ENCODE measurements around the gene COL21A1.

COL21A1 gene

DNA sequence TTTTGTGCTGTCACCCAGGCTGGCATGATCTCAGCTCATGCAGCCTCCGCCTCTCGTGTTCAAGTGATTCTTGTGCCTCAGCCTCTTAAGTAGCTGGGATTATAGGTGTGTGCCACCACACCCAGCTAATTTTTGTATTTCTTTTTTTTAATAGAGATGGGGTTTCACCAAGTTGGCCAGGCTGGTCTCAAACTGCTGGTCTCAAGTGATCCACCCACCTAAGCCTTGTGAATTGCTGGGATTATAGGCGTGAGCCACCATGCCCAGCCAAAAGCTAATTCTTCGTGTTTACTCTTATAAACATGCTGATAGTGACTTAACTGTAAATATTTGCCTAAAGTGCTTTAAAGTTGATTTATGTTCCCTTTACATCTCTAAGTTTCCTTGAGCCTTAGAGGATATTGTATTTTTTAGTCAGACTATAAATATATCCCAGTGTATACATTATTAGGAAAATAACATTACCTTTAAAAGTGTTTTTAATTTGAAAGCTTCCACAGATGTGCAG, 91.7 kb downstream of the COL21A1 start:
- H3K27me3 ChIP-seq (ENCODE audit: control insufficient read depth, insufficient read depth, low read length) = no peaks in the 10 kb centered on the region
- no peak overlapping the region for H3K27ac ChIP-seq (ENCODE audit: low read depth, low read length)
- H3K36me3 ChIP-seq (ENCODE audit: control insufficient read depth, insufficient read depth, low read length) = no peaks in the 10 kb centered on the region
- H3K9me3 ChIP-seq (ENCODE audit: control insufficient read depth, insufficient read depth, low read length) = no peaks in the 10 kb centered on the region
- H3K9ac ChIP-seq (ENCODE audit: low read depth, low read length) = no peak overlapping the region
- no peak overlapping the region for H3K4me3 ChIP-seq (ENCODE audit: low read depth, low read length)
- H3K4me1 ChIP-seq (ENCODE audit: control insufficient read depth, insufficient read depth, low read length) = no peaks in the 10 kb centered on the region; the same call in 1 of the 2 replicates

- Histone ChIP-seq H3K4me3 (ENCODE audit: low read depth, low read length) (no peak overlapping the region), H3K4me1 (ENCODE audit: control insufficient read depth, insufficient read depth, low read length) (no peaks in the 10 kb centered on the region; the same call in 1 of the 2 replicates), H3K27me3 (ENCODE audit: control insufficient read depth, insufficient read depth, low read length) (no peaks in the 10 kb centered on the region), H3K27ac (ENCODE audit: low read depth, low read length) (no peak overlapping the region), H3K9ac (ENCODE audit: low read depth, low read length) (no peak overlapping the region), H3K9me3 (ENCODE audit: control insufficient read depth, insufficient read depth, low read length) (no peaks in the 10 kb centered on the region), H3K36me3 (ENCODE audit: control insufficient read depth, insufficient read depth, low read length) (no peaks in the 10 kb centered on the region)
Measured at GRCh38 chr6:56154076-56154475, 93.3 kb downstream of the COL21A1 start.

- Histone ChIP-seq H3K27me3 (ENCODE audit: control insufficient read depth, insufficient read depth, low read length) (no peaks in the 10 kb centered on the region), H3K4me3 (ENCODE audit: low read depth, low read length) (no peak overlapping the region), H3K9ac (ENCODE audit: low read depth, low read length) (no peak overlapping the region), H3K4me1 (ENCODE audit: control insufficient read depth, insufficient read depth, low read length) (no peaks in the 10 kb centered on the region; the same call in 1 of the 2 replicates), H3K9me3 (ENCODE audit: control insufficient read depth, insufficient read depth, low read length) (no peaks in the 10 kb centered on the region), H3K27ac (ENCODE audit: low read depth, low read length) (no peak overlapping the region), H3K36me3 (ENCODE audit: control insufficient read depth, insufficient read depth, low read length) (no peaks in the 10 kb centered on the region)
Measured at GRCh38 chr6:56152611-56153010, 94.8 kb downstream of the COL21A1 start.

- Histone ChIP-seq H3K9ac (ENCODE audit: low read depth, low read length) (no peak overlapping the region), H3K4me3 (ENCODE audit: low read depth, low read length) (no peak overlapping the region), H3K36me3 (ENCODE audit: control insufficient read depth, insufficient read depth, low read length) (no peaks in the 10 kb centered on the region), H3K9me3 (ENCODE audit: control insufficient read depth, insufficient read depth, low read length) (no peaks in the 10 kb centered on the region), H3K4me1 (ENCODE audit: control insufficient read depth, insufficient read depth, low read length) (no peaks in the 10 kb centered on the region; the same call in 1 of the 2 replicates), H3K27ac (ENCODE audit: low read depth, low read length) (no peak overlapping the region), H3K27me3 (ENCODE audit: control insufficient read depth, insufficient read depth, low read length) (no peaks in the 10 kb centered on the region)
Measured at GRCh38 chr6:56151609-56152224, 95.7 kb downstream of the COL21A1 start.

GRCh38 chr6:56148488-56149186, 98.7 kb downstream of the COL21A1 start:
- Histone ChIP-seq H3K9ac (ENCODE audit: low read depth, low read length) (no peak overlapping the region), H3K27me3 (ENCODE audit: control insufficient read depth, insufficient read depth, low read length) (no peaks in the 10 kb centered on the region), H3K27ac (ENCODE audit: low read depth, low read length) (no peak overlapping the region), H3K9me3 (ENCODE audit: control insufficient read depth, insufficient read depth, low read length) (no peaks in the 10 kb centered on the region), H3K36me3 (ENCODE audit: control insufficient read depth, insufficient read depth, low read length) (no peaks in the 10 kb centered on the region), H3K4me3 (ENCODE audit: low read depth, low read length) (no peak overlapping the region), H3K4me1 (ENCODE audit: control insufficient read depth, insufficient read depth, low read length) (no peaks in the 10 kb centered on the region)

DNA sequence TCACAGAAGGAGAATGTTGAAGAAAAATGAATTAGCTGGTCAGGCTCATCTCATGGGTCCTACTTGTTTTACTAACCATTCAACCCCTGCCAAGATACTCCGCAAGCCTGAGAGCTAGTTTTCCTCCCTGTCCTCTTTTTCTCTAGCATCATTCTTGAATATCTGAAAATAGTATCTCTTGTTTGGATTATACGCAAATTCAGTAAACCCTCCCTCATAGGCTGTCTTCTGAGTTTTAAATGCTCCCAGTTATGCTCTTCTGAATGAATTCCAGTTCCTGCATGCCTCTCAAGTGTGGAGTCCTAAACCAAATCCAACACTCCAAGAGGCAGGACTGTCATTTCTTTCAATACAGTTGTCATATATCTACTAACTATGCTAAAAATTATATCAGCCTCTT, 99.6 kb downstream of the COL21A1 start:
- Histone ChIP-seq H3K4me1 (ENCODE audit: control insufficient read depth, insufficient read depth, low read length) (no peaks in the 10 kb centered on the region), H3K27me3 (ENCODE audit: control insufficient read depth, insufficient read depth, low read length) (no peaks in the 10 kb centered on the region), H3K9ac (ENCODE audit: low read depth, low read length) (no peak overlapping the region), H3K9me3 (ENCODE audit: control insufficient read depth, insufficient read depth, low read length) (no peaks in the 10 kb centered on the region), H3K4me3 (ENCODE audit: low read depth, low read length) (no peak overlapping the region), H3K27ac (ENCODE audit: low read depth, low read length) (no peak overlapping the region), H3K36me3 (ENCODE audit: control insufficient read depth, insufficient read depth, low read length) (no peaks in the 10 kb centered on the region)

GRCh38 chr6:56146086-56146485, 101.3 kb downstream of the COL21A1 start:
- no peaks in the 10 kb centered on the region for H3K9me3 ChIP-seq (ENCODE audit: control insufficient read depth, insufficient read depth, low read length)
- H3K9ac ChIP-seq (ENCODE audit: low read depth, low read length) = no peak overlapping the region
- H3K4me1 ChIP-seq (ENCODE audit: control insufficient read depth, insufficient read depth, low read length) = no peaks in the 10 kb centered on the region
- H3K4me3 ChIP-seq (ENCODE audit: low read depth, low read length) = no peak overlapping the region
- H3K27me3 ChIP-seq (ENCODE audit: control insufficient read depth, insufficient read depth, low read length) = no peaks in the 10 kb centered on the region
- H3K36me3 ChIP-seq (ENCODE audit: control insufficient read depth, insufficient read depth, low read length) = no peaks in the 10 kb centered on the region
- no peak overlapping the region for H3K27ac ChIP-seq (ENCODE audit: low read depth, low read length)

DNA sequence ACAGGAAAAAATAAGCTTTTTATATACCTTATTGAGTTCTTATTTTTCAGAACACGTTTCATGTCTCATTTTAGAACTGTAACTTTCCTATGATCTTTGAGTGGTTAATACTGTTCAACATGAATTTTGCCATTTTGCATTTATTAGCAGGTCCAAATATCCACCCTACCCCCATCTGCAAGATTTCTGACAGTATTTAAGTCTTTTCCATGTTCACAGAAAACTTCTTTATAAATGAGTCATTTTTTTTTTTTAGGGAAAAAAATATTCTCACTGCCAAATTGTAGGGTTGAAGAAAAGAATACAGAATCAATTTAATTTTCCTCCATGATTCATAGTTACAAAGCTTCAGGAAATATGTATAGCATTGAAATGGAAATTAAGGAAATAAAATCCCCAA, 101.8 kb downstream of the COL21A1 start:
- Histone ChIP-seq H3K27me3 (ENCODE audit: control insufficient read depth, insufficient read depth, low read length) (no peaks in the 10 kb centered on the region), H3K4me1 (ENCODE audit: control insufficient read depth, insufficient read depth, low read length) (no peaks in the 10 kb centered on the region), H3K9ac (ENCODE audit: low read depth, low read length) (no peak overlapping the region), H3K36me3 (ENCODE audit: control insufficient read depth, insufficient read depth, low read length) (no peaks in the 10 kb centered on the region), H3K4me3 (ENCODE audit: low read depth, low read length) (no peak overlapping the region), H3K9me3 (ENCODE audit: control insufficient read depth, insufficient read depth, low read length) (no peaks in the 10 kb centered on the region), H3K27ac (ENCODE audit: low read depth, low read length) (no peak overlapping the region)

DNA sequence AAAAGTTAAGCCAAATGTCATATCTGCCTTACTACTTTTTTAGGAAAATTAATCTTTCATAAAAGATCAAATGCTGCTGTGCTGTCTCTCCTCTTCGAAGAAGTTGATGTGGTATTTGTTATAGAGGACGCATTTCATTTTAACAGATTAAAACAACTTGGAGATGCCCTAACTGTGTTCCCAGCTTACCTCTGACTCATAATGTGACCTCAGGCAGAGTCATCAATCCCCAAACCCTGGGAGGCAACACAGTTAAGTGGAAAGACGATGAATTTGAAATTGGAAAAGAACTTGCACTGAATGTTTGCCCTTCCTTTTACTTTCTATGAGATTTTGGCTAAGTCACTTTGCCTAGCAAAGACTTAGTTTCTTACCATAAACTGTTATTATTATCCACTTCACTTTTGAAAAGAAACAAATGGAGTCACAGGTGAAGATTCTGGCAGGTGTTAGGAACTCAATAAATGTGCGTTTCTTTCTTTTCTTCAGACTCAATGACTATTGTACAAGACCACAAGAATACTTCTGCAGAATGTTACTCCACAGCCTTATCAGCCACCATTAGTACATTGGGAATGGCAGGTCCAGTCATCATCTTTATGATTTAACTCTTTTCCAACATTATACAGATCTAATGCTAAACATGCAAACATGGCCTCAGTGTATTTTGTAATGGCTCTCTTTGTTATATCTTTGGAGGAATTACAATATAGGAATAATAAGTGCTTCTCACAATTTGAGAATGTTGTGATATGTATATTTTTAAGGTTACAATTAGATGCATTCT, 102.6 kb downstream of the COL21A1 start:
- H3K4me3 ChIP-seq (ENCODE audit: low read depth, low read length) = no peak overlapping the region
- no peaks in the 10 kb centered on the region for H3K9me3 ChIP-seq (ENCODE audit: control insufficient read depth, insufficient read depth, low read length)
- no peak overlapping the region for H3K27ac ChIP-seq (ENCODE audit: low read depth, low read length)
- H3K36me3 ChIP-seq (ENCODE audit: control insufficient read depth, insufficient read depth, low read length) = no peaks in the 10 kb centered on the region
- no peaks in the 10 kb centered on the region for H3K4me1 ChIP-seq (ENCODE audit: control insufficient read depth, insufficient read depth, low read length)
- H3K9ac ChIP-seq (ENCODE audit: low read depth, low read length) = no peak overlapping the region
- no peaks in the 10 kb centered on the region for H3K27me3 ChIP-seq (ENCODE audit: control insufficient read depth, insufficient read depth, low read length)

- no peak overlapping the region for H3K4me3 ChIP-seq (ENCODE audit: low read depth, low read length)
- H3K27ac ChIP-seq (ENCODE audit: low read depth, low read length) = no peak overlapping the region
- H3K4me1 ChIP-seq (ENCODE audit: control insufficient read depth, insufficient read depth, low read length) = no peaks in the 10 kb centered on the region
- H3K9ac ChIP-seq (ENCODE audit: low read depth, low read length) = no peak overlapping the region
- H3K9me3 ChIP-seq (ENCODE audit: control insufficient read depth, insufficient read depth, low read length) = no peaks in the 10 kb centered on the region
- no peaks in the 10 kb centered on the region for H3K36me3 ChIP-seq (ENCODE audit: control insufficient read depth, insufficient read depth, low read length)
- no peaks in the 10 kb centered on the region for H3K27me3 ChIP-seq (ENCODE audit: control insufficient read depth, insufficient read depth, low read length)
Measured at GRCh38 chr6:56143796-56144195, 103.6 kb downstream of the COL21A1 start.

- no peaks in the 10 kb centered on the region for H3K36me3 ChIP-seq (ENCODE audit: control insufficient read depth, insufficient read depth, low read length)
- no peak overlapping the region for H3K4me3 ChIP-seq (ENCODE audit: low read depth, low read length)
- H3K27me3 ChIP-seq (ENCODE audit: control insufficient read depth, insufficient read depth, low read length) = no peaks in the 10 kb centered on the region
- H3K9me3 ChIP-seq (ENCODE audit: control insufficient read depth, insufficient read depth, low read length) = no peaks in the 10 kb centered on the region
- H3K9ac ChIP-seq (ENCODE audit: low read depth, low read length) = no peak overlapping the region
- H3K27ac ChIP-seq (ENCODE audit: low read depth, low read length) = no peak overlapping the region
- no peaks in the 10 kb centered on the region for H3K4me1 ChIP-seq (ENCODE audit: control insufficient read depth, insufficient read depth, low read length)
Measured at GRCh38 chr6:56140090-56140489, 107.3 kb downstream of the COL21A1 start.
